GM12874 (cell line): Measurements from ENCODE around the gene SIRT5.

Experiments
- CTCF ChIP-seq: IDR thresholded peaks from 2 replicates; pipeline ENCODE4 v1.5.1; 2011; ENCODE audit warnings: low read depth, mild to moderate bottlenecking, control low read depth, low read length, moderate library complexity; ENCODE audit not compliant: insufficient read depth

Gene SIRT5

GRCh38 chr6:13553646-13554045, 20.8 kb upstream of the SIRT5 start:
- TF ChIP-seq CTCF: no peak

GRCh38 chr6:13554929-13555333, 19.5 kb upstream of the SIRT5 start:
- no peak for TF ChIP-seq CTCF

GRCh38 chr6:13557841-13558240, 16.6 kb upstream of the SIRT5 start:
- no peak for TF ChIP-seq CTCF

- no peak for TF ChIP-seq CTCF
Observed at GRCh38 chr6:13558718-13559117, 15.7 kb upstream of the SIRT5 start.

GRCh38 chr6:13559251-13559650, 15.2 kb upstream of the SIRT5 start:
- TF ChIP-seq CTCF: no peak

GRCh38 chr6:13559968-13560650, 14.3 kb upstream of the SIRT5 start:
- TF ChIP-seq CTCF: no peak

- no peak for TF ChIP-seq CTCF
Observed at GRCh38 chr6:13560651-13561044, 13.8 kb upstream of the SIRT5 start.
